Measurements from ENCODE around the gene SAE1. TPM values are rescaled to one million over a fixed set of nuclear protein-coding genes. Genes with fewer than 3 reads are reported as not detected.

SAE1 gene
- total and polyA plus RNA-seq, 12 donors, result 19.0 to 77.6 (median 49.7) TPM

- intact Hi-C loops (cut with DNase I), result no loop called here
- Histone ChIP-seq H3K36me3 (replicated peaks in 1 of 2) (peaks cover 0 to 14% of the 10 kb centered on the region in 2 donors), H3K9me3 (replicated peaks in 1 of 3) (no peaks in the 10 kb centered on the region), H3K4me1 (replicated peaks in 1 of 2) (peaks cover 21 to 25% of the 10 kb centered on the region in 2 donors), H3K4me3 (peak overlapping the region in 2 of 4 donors; percentile 42 to 96), H3K27ac (peak overlapping the region; percentile 94 to 100 (median 99)), H3K27me3 (no peaks in the 10 kb centered on the region)
- TF ChIP-seq POLR2A (IDR thresholded peaks at IDR 0.05), result peak; percentile 100
- TF ChIP-seq CTCF (IDR thresholded peaks at IDR 0.05), result peak in 5 of 6 experiments; percentile 22 to 71 (median 62)
- 2 to 22% (median 5%) methylated on average over 7 to 59 of the region's 59 CpGs for WGBS, 4 donors
- peak; percentile 86 to 94 (median 91) for DNase-seq
These were observed 95.3 kb downstream of the SAE1 start for GRCh38 chr19:47225746-47226425.

DNA sequence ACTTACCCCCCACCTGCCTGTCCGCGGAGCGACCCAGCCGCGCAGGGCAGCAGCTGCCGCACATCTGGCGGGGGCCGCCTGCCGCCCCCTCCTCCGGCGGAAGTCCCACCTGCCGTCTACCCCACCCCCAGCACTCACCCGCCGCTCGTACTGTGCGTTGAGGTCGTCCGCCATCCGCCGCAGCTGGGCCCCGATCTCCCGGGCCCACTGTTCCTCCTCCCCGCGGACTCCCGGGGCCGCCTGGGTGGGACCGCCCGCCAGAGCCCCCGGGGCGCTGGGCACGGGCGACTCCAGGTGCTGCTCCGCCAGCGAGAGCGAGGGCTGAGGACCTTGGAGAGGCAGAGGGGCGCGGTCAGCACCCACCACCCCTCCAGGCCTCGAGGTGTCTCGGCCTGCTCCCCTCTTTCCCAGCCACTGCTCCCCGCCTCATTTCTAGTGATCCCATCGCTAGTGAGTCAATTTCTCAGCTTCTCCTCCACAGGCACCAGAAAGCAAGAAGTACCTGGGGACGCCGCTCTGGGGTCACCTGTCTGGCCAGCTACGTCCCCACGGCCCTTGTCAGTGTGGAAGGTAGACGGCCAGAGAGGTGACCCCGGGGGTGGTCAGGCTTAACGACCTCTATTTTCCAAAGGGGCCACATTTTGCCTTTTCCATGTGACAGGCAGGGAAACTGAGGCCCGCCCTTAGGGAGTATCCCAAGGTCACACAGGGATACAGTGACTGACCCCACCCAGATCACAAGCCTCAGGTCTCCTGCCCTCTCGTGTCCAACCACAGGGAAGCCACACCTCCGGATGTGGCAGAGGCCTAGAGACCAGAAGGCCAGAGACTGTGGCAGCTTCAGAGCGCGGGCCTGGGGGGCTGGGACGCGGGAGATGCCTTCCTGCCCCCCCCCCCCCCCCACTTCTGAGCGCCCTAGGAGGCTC is 96.1 kb downstream of the SAE1 start:
- 4 to 19% (median 7%) methylated on average over 20 to 56 of the region's 56 CpGs for WGBS, 4 donors
- intact Hi-C loops (cut with DNase I), result no loop called here
- peak; percentile 78 to 92 (median 88) for DNase-seq

DNA sequence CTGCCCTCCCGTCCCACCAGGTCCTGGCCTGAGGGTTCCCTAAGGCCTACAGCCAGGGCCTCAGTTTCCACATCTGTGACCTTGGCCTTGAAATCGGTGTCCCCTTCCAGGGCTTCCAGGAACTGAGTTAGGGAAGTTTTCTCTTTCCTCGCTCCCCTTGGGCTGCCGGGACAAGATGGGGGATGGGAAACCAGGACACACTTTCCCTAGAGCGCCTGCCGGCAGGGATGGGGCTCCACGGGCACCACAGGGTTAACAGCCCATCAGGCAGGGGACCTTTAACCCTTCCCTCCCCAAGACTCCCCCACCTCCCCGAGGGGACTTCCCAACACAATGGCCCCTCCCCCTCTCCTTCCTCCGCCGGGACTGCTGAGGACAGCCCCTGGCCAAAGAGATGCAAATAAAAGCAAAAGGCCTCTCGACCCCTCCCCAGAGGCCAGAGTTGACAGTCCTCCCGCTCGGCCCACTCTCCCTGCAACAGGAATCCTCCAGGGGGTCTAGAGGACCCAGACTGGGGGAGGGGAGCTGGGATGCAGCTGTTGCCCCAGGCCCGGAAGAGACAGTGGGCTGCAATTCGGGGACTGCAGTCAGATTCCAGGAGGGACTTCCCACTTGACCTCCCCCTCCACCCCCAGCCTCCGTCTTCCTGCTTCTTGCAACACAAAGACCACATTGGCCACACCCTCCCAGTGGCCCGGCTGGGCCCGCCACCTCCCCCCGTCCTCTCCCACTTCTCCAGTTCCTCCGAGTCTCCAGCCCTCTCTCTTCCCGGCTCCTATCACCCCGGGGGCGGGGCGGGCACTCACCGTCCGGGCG is 96.9 kb downstream of the SAE1 start:
- peak; percentile 80 to 96 (median 95) for DNase-seq
- H3K4me1 ChIP-seq (replicated peaks in 1 of 2), result peaks cover 32 to 34% of the 10 kb centered on the region in 2 donors
- intact Hi-C loops (cut with DNase I), result no loop called here
- peak in 1 of 2 donors; percentile 70 for TF ChIP-seq POLR2A (IDR thresholded peaks at IDR 0.05)
- TF ChIP-seq CTCF (IDR thresholded peaks at IDR 0.05), result peak in 1 of 6 experiments; percentile 7
- no peaks in the 10 kb centered on the region for H3K27me3 ChIP-seq
- no peaks in the 10 kb centered on the region for H3K9me3 ChIP-seq (replicated peaks in 1 of 3)
- H3K27ac ChIP-seq, result peak overlapping the region; percentile 94 to 100 (median 99)
- peak overlapping the region in 2 of 4 donors; percentile 32 to 96 for H3K4me3 ChIP-seq
- WGBS, 4 donors, result 5 to 10% (median 7%) methylated on average over 16 to 27 of the region's 27 CpGs
- peaks cover 0 to 3% of the 10 kb centered on the region in 2 donors for H3K36me3 ChIP-seq (replicated peaks in 1 of 2)

More for the DNA sequence above, 96.1 kb downstream of the SAE1 start:
- Histone ChIP-seq H3K36me3 (replicated peaks in 1 of 2) (peaks cover 0 to 6% of the 10 kb centered on the region in 2 donors), H3K27ac (peak overlapping the region; percentile 94 to 100 (median 99)), H3K4me1 (replicated peaks in 1 of 2) (peaks cover 26 to 30% of the 10 kb centered on the region in 2 donors), H3K27me3 (no peaks in the 10 kb centered on the region), H3K4me3 (peak overlapping the region in 2 of 4 donors; percentile 42 to 96), H3K9me3 (replicated peaks in 1 of 3) (no peaks in the 10 kb centered on the region)
- peak in 1 of 6 experiments; percentile 1 for TF ChIP-seq CTCF (IDR thresholded peaks at IDR 0.05)
- peak in 1 of 2 donors; percentile 67 for TF ChIP-seq POLR2A (IDR thresholded peaks at IDR 0.05)
